ENCODE results near the gene MED22.

DNA sequence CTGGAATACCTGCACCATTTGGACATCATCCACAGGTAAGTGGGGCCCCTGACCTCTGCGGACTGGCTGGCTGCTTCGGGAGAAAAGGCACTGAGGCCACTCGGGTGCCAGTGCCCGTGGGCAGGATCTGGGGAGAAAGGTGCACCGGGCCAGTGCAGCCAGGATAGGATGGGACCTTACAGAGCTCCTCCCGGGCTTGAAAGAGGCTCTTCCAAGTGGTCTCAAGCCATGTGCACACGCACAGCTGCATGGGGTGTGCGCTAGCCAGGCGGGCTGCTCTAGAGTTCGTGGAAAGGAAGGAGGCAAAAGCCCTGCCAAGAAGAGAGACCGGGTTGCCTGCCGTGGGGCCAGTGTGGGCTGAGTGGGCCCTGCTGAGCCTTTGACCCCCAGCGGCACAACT, 41.6 kb upstream of the MED22 start:
- TF ChIP-seq, protein P1, sequence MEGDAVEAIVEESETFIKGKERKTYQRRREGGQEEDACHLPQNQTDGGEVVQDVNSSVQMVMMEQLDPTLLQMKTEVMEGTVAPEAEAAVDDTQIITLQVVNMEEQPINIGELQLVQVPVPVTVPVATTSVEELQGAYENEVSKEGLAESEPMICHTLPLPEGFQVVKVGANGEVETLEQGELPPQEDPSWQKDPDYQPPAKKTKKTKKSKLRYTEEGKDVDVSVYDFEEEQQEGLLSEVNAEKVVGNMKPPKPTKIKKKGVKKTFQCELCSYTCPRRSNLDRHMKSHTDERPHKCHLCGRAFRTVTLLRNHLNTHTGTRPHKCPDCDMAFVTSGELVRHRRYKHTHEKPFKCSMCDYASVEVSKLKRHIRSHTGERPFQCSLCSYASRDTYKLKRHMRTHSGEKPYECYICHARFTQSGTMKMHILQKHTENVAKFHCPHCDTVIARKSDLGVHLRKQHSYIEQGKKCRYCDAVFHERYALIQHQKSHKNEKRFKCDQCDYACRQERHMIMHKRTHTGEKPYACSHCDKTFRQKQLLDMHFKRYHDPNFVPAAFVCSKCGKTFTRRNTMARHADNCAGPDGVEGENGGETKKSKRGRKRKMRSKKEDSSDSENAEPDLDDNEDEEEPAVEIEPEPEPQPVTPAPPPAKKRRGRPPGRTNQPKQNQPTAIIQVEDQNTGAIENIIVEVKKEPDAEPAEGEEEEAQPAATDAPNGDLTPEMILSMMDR (IDR thresholded peaks at IDR 0.05; ENCODE audit: insufficient read depth, low read length, poor library complexity, severe bottlenecking) = no peak
- TF ChIP-seq EZH2phosphoT487 (conservative IDR thresholded peaks at IDR 0.05; ENCODE audit: low read length) = no peak

Data from SU-DHL-6 (cell line).